CD4-positive, alpha-beta T cell (primary cell): ENCODE data around the gene KCNH4. TPM values are rescaled to one million over a fixed set of nuclear protein-coding genes. Genes with fewer than 3 reads are reported as not detected.

Experiments used
- ATAC-seq: fragments of 200-7000 bp; cut with Tn5 transposase; one replicate; pipeline ENCODE4 v1.10.0; 2022; ENCODE audit warnings: mild to moderate bottlenecking; ENCODE audit not compliant: poor library complexity
- CTCF ChIA-PET: fragments of 350-600 bp; sonication (Branson Sonifier 250); formaldehyde crosslinking; loops from one replicate; lab custom pipeline; 2021; ENCODE audit warnings: antibody characterized with exemption, inconsistent platforms; lab: Charles Lee
- POLR2A ChIA-PET: fragments of 350-600 bp; sonication (Branson Sonifier 250); formaldehyde crosslinking; loops from one replicate; lab custom pipeline; 2021; ENCODE audit warnings: antibody characterized with exemption, inconsistent platforms; lab: Charles Lee
- DNase-seq, 14 experiments: peaks; one replicate each; pipeline ENCODE4 v3.0.0-alpha.2; 2013 to 2020; ENCODE audit warnings: mixed read lengths in 2 of 14
- H3K27ac ChIP-seq, 2 donors: one replicate each; pipeline versions ENCODE4 v1.5.1 to v1.7.0; 2013; ENCODE audit warnings: low read length in 2 of 2, low read depth in 1 of 2, mild to moderate bottlenecking in 1 of 2
- H3K27me3 ChIP-seq, 2 experiments: 1 replicate in 1 of 2; 2 replicates in 1 of 2; pipeline versions ENCODE4 v1.6.1 to v1.7.0; 2013; ENCODE audit warnings: low read length in 2 of 2, control low read depth in 1 of 2, mild to moderate bottlenecking in 1 of 2, moderate library complexity in 1 of 2; ENCODE audit not compliant: insufficient read depth in 2 of 2, control insufficient read depth in 1 of 2
- H3K36me3 ChIP-seq: one replicate; pipeline ENCODE4 v1.6.1; 2013; ENCODE audit warnings: low read length, control low read depth; ENCODE audit not compliant: insufficient read depth
- H3K4me1 ChIP-seq: one replicate; pipeline ENCODE4 v1.6.1; 2013; ENCODE audit warnings: low read length, control low read depth; ENCODE audit not compliant: insufficient read depth
- H3K4me3 ChIP-seq: one replicate; pipeline ENCODE4 v1.5.1; 2013; ENCODE audit warnings: mild to moderate bottlenecking, low read length, moderate library complexity
- H3K9me3 ChIP-seq, 2 experiments: 1 replicate in 1 of 2; 2 replicates in 1 of 2; pipeline versions ENCODE4 v1.6.1 to v1.7.0; 2013; ENCODE audit warnings: low read length in 2 of 2, mild to moderate bottlenecking in 2 of 2, control low read depth in 1 of 2, moderate library complexity in 1 of 2; ENCODE audit not compliant: control insufficient read depth in 1 of 2, insufficient read depth in 1 of 2
- H3K27ac Mint-ChIP-seq: one replicate; pipeline ENCODE4 v1.8.0; 2020; ENCODE audit warnings: mixed read lengths
- H3K27me3 Mint-ChIP-seq: one replicate; pipeline ENCODE4 v1.8.0; 2021; ENCODE audit warnings: mixed read lengths
- H3K36me3 Mint-ChIP-seq: one replicate; pipeline ENCODE4 v1.8.0; 2021; ENCODE audit warnings: low read depth, mixed read lengths
- H3K4me1 Mint-ChIP-seq: one replicate; pipeline ENCODE4 v1.8.0; 2021; ENCODE audit warnings: low read depth, mixed read lengths
- H3K4me3 Mint-ChIP-seq: one replicate; pipeline ENCODE4 v1.8.0; 2020; ENCODE audit warnings: mild to moderate bottlenecking, mixed read lengths
- H3K9me3 Mint-ChIP-seq: one replicate; pipeline ENCODE4 v1.8.0; 2020; ENCODE audit warnings: mixed read lengths
- CTCF ChIP-seq: fragments of 200-600 bp; IDR thresholded peaks from one replicate; pipeline ENCODE4 v1.8.0; 2022; ENCODE audit warnings: antibody characterized with exemption, mild to moderate bottlenecking
- intact Hi-C, 2 experiments: fragments of 100-400 bp; cut with DNase I in 1 of 2; cut with micrococcal nuclease in 1 of 2; formaldehyde crosslinking; loops; one replicate each; pipeline versions ENCODE4 v1.15.1 to v1.9.0; 2023 to 2025; cut with DNase I, micrococcal nuclease
- total RNA-seq, 174 experiments: library from RNA in 2 of 174; stranded (reverse) in 2 of 174; gene quantifications; one replicate each; pipeline ENCODE4 v1.2.3 and lab custom pipeline; 2021 to 2026

The KCNH4 gene
- total RNA-seq, 2 experiments from 2014 or later = 0.17 to 0.25 TPM

DNA sequence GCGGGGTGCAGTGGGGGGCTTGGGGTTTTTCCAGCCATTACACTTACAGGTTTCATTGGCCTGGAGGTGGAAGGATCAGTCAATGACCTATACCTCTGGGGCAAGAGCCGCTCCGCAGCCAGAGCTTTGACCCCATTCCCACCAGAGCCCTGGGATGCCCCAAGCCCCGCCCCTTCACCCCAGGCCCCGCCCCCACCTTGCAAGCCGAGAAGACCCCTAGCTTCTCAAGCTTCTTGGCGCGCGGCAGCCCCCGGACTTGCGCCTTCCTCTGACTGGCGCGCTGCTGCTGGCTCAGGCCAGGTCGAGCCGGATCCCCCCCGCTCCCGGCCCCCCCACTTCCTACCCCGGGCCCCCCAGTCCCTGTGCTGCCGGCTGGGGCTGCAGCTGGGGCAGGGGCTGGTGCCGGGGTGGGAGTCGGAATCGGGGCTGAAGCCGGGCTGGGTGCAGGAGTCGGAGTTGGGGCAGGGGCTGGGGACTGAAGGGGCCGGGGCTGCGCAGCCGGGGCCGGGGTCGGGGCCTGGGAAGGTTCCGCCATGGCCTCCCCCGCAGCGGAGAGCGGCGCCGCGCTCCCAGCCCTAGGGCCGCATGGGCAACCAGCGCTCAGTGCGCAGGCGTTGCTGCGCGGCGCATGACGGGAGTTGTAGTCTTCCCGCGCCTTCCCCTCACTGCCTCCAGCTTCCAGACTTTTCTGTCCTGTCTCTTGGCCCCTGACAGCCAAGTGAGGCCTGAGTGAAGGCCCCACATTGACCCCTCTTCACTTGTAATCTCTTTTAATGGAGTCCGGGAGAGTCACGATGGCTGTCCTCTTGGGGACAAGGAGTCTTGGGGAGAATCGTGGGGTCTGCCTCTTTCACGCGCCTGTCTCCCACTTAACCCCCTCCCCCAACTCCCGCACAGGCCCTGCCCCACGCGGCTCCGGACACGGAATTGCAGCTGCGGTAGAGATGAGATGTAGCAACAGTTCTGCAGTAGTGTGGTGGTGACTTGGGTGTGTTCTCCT lies 59.9 kb downstream of the KCNH4 start, which contains the start of gene KAT2A:
TSS of gene KAT2A (minus strand) at position 598 of the 1,000 bp plus-strand sequence. CDS start at position 535, 63 bp downstream.
- H3K4me1 Mint-ChIP-seq = peaks cover 25% of the 10 kb centered on the region
- ChIA-PET POLR2A (interaction anchor here (1.5 to 2.8 kb wide), 5 partner anchors 9 to 155 kb away, joined by 5 to 17 read pairs (median 10); partner anchors contain the start of genes CNP, DHX58 and DNAJC7), CTCF (interaction anchor here (1.1 to 1.6 kb wide), 3 partner anchors 101 to 103 kb away, joined by 3 to 4 read pairs (median 3); partner anchors contain the start of gene NKIRAS2)
- Histone ChIP-seq H3K27me3 (no peaks in the 10 kb centered on the region), H3K36me3 (peaks cover 43% of the 10 kb centered on the region), H3K9me3 (no peaks in the 10 kb centered on the region), H3K27ac (no peak within 1 kb of the TSS), H3K4me3 (peak within 1 kb of the TSS; percentile 48), H3K4me1 (peaks cover 28% of the 10 kb centered on the region)
- H3K9me3 Mint-ChIP-seq = no peaks in the 10 kb centered on the region
- H3K27me3 Mint-ChIP-seq = no peaks in the 10 kb centered on the region
- ATAC-seq = peak; percentile 88
- intact Hi-C loops = loop anchor here in 1 of 2 experiments (2.0 to 5.0 kb wide), 3 partner anchors 34 to 156 kb away; partner anchors contain the start of genes GHDC, RAB5C and STAT5B
- H3K36me3 Mint-ChIP-seq = peaks cover 39% of the 10 kb centered on the region
- H3K27ac Mint-ChIP-seq = no peak within 1 kb of the TSS
- H3K4me3 Mint-ChIP-seq = peak within 1 kb of the TSS; percentile 82
- no peak for TF ChIP-seq CTCF
- peak; percentile 59 to 89 (median 72) for DNase-seq

DNA sequence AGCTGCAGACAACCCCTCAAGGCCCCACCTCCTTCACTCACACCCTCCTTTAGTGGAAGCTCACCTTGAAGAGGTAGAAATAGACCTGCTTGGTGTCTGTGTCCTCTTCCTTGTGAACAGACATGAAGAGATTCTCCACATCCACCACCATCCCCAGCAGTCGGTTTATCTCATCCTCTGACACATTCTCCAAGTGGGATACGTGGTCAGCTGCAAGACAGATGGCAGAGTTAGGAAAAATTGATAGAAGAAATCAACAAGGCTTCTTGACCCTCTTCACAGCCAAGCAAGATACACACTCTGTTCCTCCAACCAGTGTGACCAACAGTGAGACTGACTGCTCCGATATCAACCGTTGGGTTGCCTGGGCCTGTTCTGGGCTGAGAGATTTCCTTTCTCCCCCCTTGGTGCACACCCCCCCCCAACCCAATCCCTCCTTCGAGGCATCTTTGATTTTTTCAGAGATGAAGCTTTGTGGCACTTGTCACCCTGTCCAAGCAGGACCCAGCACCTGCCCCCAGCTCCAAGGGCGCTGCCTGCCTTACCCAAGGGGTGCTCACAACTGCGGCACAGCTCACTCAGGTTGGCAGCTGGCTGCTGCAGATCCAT lies 60.7 kb downstream of the KCNH4 start:
- TF ChIP-seq CTCF = no peak
- ChIA-PET POLR2A (interaction anchor here (1.5 to 2.8 kb wide), 5 partner anchors 8 to 154 kb away, joined by 5 to 17 read pairs (median 10); partner anchors contain the start of genes CNP, DHX58 and DNAJC7), CTCF (interaction anchor here (0.9 to 1.6 kb wide), 4 partner anchors 100 to 102 kb away, joined by 3 to 4 read pairs (median 3); partner anchors contain the start of gene NKIRAS2)
- peak overlapping the region; percentile 48 for H3K4me3 ChIP-seq
- no peaks in the 10 kb centered on the region for H3K27me3 ChIP-seq
- H3K9me3 ChIP-seq = no peaks in the 10 kb centered on the region
- peak in 1 of 14 experiments; percentile 36 for DNase-seq
- H3K27me3 Mint-ChIP-seq = no peaks in the 10 kb centered on the region
- H3K4me3 Mint-ChIP-seq = peak overlapping the region; percentile 82
- H3K4me1 ChIP-seq = peaks cover 28% of the 10 kb centered on the region
- peaks cover 36% of the 10 kb centered on the region for H3K36me3 Mint-ChIP-seq
- peaks cover 41% of the 10 kb centered on the region for H3K36me3 ChIP-seq
- H3K27ac Mint-ChIP-seq = no peak overlapping the region
- H3K9me3 Mint-ChIP-seq = no peaks in the 10 kb centered on the region
- peaks cover 25% of the 10 kb centered on the region for H3K4me1 Mint-ChIP-seq
- intact Hi-C loops = loop anchor here in 1 of 2 experiments (2.0 to 5.0 kb wide), 3 partner anchors 35 to 157 kb away; partner anchors contain the start of genes GHDC, RAB5C and STAT5B
- ATAC-seq = no peak
- no peak overlapping the region for H3K27ac ChIP-seq

DNA sequence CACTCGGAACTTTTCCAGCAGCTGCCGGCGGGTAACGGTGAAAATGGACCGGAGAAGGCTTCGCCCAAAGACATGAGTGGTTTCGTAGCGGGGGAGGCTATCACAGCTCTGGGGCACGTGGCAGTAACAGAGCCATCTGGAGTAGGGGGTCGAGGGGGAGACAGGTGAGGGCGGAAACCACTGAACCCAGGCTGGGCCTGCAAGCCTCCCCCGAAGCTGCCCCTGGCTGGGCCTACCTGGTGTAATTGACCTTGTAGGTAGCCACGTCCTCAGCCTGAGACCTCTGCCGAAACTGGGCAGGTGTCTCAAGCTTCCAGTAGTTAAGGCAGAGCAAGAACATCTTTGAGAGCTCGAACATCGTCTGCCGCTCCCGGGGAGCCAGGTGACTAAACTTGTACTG lies 61.6 kb downstream of the KCNH4 start:
- Mint-ChIP-seq H3K4me3 (no peak overlapping the region), H3K27me3 (no peaks in the 10 kb centered on the region), H3K36me3 (peaks cover 27% of the 10 kb centered on the region), H3K9me3 (no peaks in the 10 kb centered on the region), H3K27ac (no peak overlapping the region), H3K4me1 (peaks cover 30% of the 10 kb centered on the region)
- no peaks in the 10 kb centered on the region for H3K27me3 ChIP-seq
- peaks cover 28% of the 10 kb centered on the region for H3K4me1 ChIP-seq
- no peak overlapping the region for H3K27ac ChIP-seq
- DNase-seq (no peak), ATAC-seq (no peak)
- ChIA-PET POLR2A (no interaction called here), CTCF (interaction anchor here (1.1 to 1.6 kb wide), 2 partner anchors 102 to 103 kb away, joined by 3 read pairs; no protein-coding TSS in a partner anchor)
- TF ChIP-seq CTCF = no peak
- H3K9me3 ChIP-seq = no peaks in the 10 kb centered on the region
- no peak overlapping the region for H3K4me3 ChIP-seq
- intact Hi-C loops = loop anchor here (5.0 kb wide), 1 partner anchor 382 kb away; no protein-coding TSS in a partner anchor
- peaks cover 34% of the 10 kb centered on the region for H3K36me3 ChIP-seq
